Non-pigmented ciliary epithelial cell (primary cell): ENCODE results near the gene SLIT1.

Experiments
- DNase-seq: peaks from one replicate; pipeline ENCODE4 v3.0.0-alpha.2; 2010; ENCODE audit warnings: low read depth

Gene SLIT1

GRCh38 chr10:96968682-96969423 is 216.9 kb downstream of the SLIT1 start:
- no peak for DNase-seq

GRCh38 chr10:96967847-96968246 is 217.9 kb downstream of the SLIT1 start:
- peak; percentile 28 for DNase-seq

- DNase-seq: no peak
Measured at GRCh38 chr10:96964131-96964530, 221.6 kb downstream of the SLIT1 start.

- no peak for DNase-seq
Measured at GRCh38 chr10:96960872-96961271, 224.9 kb downstream of the SLIT1 start.

- no peak for DNase-seq
Measured at GRCh38 chr10:96959733-96960132, 226.0 kb downstream of the SLIT1 start.

GRCh38 chr10:96958071-96958470 is 227.7 kb downstream of the SLIT1 start:
- no peak for DNase-seq

GRCh38 chr10:96955794-96956193 is 230.0 kb downstream of the SLIT1 start:
- DNase-seq: no peak

GRCh38 chr10:96951954-96952353 is 233.8 kb downstream of the SLIT1 start:
- DNase-seq: no peak

- DNase-seq: no peak
Measured at GRCh38 chr10:96949039-96949683, 236.6 kb downstream of the SLIT1 start.
